ENCODE results near the gene CBX4.

CBX4 gene

GRCh38 chr17:79785900-79786810 is 53.1 kb downstream of the CBX4 start:
- no peak for DNase-seq

GRCh38 chr17:79785017-79785899 is 54.0 kb downstream of the CBX4 start:
- no peak for DNase-seq

GRCh38 chr17:79784353-79785016 is 54.8 kb downstream of the CBX4 start:
- DNase-seq = no peak

DNA sequence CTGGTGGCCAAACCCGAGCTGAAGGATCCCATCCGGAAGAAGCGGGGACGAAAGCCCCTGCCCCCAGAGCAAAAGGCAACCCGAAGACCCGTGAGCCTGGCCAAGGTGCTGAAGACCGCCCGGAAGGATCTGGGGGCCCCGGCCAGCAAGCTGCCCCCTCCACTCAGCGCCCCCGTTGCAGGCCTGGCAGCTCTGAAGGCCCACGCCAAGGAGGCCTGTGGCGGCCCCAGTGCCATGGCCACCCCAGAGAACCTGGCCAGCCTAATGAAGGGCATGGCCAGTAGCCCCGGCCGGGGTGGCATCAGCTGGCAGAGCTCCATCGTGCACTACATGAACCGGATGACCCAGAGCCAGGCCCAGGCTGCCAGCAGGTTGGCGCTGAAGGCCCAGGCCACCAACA is 55.3 kb downstream of the CBX4 start:
- no peak for DNase-seq

All from fibroblast of skin of abdomen (primary cell).